ENCODE results near the gene ATP6V1E1.

The ATP6V1E1 gene

GRCh38 chr22:17633998-17634323 lies 5.4 kb upstream of the ATP6V1E1 start:
- no peak for DNase-seq (ENCODE audit: low read depth)

GRCh38 chr22:17633217-17633997 lies 4.9 kb upstream of the ATP6V1E1 start:
- DNase-seq (ENCODE audit: low read depth): no peak

- no peak for DNase-seq (ENCODE audit: low read depth)
Observed at GRCh38 chr22:17631076-17631565, 2.6 kb upstream of the ATP6V1E1 start.

GRCh38 chr22:17629641-17630040 lies 1.1 kb upstream of the ATP6V1E1 start:
- DNase-seq (ENCODE audit: low read depth): no peak

DNA sequence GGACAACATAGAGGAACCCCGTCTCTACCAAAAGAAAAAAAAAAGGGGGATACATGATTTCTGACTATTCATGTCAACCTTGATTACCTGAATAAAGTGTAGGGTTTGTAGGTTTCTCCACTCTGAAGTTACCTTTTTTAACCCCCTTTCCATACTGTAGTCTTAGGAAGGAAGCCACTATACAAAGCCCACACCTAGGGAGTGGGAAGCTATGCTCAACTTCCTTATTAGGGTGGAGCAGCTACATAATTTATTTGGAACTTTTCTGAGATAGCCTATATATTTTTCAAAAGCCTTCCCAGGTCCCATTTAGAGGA lies 582 bp upstream of the ATP6V1E1 start:
- DNase-seq (ENCODE audit: low read depth): no peak

DNA sequence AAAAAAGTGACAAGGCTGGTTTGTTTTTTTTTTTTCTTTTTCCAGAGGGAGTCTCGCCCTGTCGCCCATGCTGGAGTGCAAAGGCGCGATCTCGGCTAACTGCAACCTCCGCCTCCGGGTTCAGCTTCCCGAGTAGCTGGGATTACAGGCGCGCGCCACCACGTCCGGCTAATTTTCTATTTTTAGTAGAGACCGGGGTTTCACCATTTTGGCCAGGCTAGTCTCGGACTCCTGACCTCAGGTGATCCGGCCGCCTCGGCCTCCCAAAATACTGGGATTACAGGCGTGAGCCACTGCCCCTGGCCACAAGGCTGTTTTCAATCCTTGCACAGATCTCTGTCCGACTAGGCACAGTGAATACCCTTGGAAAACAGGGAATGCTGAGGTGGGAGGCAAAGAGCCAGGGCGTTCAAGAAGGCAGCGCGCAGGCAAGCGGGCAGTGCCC lies 566 bp downstream of the ATP6V1E1 start:
- no peak for DNase-seq (ENCODE audit: low read depth)

DNA sequence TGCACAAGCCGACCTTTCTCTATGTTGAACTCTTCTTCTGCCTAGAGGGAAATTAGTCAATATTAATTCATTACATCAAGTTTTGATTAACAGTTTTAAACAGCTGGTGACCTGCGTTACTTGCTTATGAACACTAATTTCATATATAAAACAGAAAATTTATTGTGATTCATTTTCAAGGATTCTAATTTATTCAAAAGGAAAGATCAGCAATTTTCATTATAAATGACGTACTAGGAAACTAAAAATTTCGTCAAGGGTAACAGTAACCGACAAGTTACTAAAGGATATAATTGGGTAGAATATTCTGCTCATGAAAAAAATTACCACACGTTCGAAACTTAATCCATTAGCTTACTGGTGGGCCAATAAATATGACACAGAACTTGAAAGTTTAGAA lies 15.3 kb downstream of the ATP6V1E1 start:
- no peak for DNase-seq (ENCODE audit: low read depth)

- no peak for DNase-seq (ENCODE audit: low read depth)
Observed at GRCh38 chr22:17612057-17612456, 16.5 kb downstream of the ATP6V1E1 start.

GRCh38 chr22:17607891-17608521 lies 20.5 kb downstream of the ATP6V1E1 start:
- DNase-seq (ENCODE audit: low read depth): no peak

DNA sequence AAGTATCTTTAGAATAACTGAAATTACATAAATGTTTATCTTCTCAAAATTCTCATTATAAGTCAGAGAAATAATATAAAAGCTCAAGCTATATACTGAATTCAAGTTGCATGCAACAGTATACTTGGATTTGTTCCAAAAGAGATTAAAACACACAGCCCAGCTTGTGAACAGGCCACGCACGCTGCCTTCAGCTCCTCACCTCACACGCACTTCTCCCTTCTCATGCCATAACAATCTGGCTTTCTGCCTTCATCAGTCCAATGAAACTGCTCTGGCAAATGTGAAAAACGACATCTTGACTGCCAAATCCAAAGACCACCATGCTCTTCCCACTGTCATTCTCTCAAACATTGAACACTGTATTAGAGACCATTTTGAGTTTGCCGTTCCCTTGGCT lies 22.1 kb downstream of the ATP6V1E1 start:
- no peak for DNase-seq (ENCODE audit: low read depth)

DNA sequence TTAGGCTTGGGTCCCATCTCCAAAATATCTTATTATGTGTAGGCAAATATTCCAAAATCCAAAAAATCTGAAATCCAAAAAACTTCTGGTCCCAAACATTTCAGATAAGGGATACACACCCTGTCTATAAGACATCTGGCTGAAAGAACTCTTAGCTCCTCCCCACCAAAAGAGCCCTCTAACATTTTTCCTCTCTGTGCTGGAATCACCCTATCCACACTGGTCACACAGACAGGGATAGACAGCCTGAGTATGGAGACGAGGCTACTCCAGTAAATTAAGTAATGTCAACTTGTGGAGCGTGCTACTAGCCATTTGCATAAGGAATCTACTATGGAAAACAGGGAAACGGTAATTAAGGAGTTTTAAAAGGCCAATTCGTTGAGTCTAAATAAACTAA lies 24.9 kb downstream of the ATP6V1E1 start:
- DNase-seq (ENCODE audit: low read depth): no peak

DNA sequence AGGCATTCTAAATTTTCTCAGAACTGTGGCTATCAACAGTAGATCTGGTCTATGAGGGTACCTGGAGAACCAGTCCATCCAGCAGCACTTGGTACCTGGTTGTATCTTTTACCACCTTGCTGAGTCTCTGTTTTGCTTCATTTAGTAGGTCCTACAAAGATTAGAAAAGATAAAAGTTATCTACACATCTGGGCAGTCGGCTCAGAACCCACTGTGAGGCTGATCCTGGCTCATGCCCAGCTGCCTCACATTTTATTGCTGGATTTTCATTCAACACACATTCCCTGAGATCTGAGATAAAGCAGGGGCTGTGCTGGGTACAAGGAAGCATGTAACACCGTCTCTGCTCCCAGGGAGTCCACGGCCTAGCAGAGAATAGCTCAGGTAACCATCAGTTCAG lies 27.5 kb downstream of the ATP6V1E1 start:
- DNase-seq (ENCODE audit: low read depth): no peak

- DNase-seq (ENCODE audit: low read depth): no peak
Observed at GRCh38 chr22:17598318-17598717, 30.2 kb downstream of the ATP6V1E1 start.

DNA sequence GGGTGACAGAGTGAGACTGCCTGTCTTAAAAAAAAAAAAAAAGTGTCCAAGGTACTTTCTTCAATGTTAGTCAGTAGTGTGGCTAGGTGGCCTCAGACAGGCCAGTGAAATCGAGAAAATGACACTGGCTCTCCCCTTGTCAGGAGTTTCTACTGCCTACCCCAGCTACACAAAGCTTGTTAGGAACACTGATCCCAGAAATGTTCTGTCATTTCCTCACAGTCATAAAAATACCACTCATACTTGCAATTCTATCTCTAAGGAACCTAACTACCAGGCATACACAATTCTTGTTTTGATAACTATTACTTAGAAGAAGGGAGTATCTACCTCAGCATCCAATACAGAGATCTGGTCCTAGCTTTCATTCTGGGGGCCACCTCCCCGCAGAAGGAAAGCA lies 31.3 kb downstream of the ATP6V1E1 start:
- no peak for DNase-seq (ENCODE audit: low read depth)

GRCh38 chr22:17596226-17596625 lies 32.3 kb downstream of the ATP6V1E1 start:
- DNase-seq (ENCODE audit: low read depth): no peak

GRCh38 chr22:17592201-17592600 lies 36.3 kb downstream of the ATP6V1E1 start:
- DNase-seq (ENCODE audit: low read depth): no peak

- DNase-seq (ENCODE audit: low read depth): no peak
Observed at GRCh38 chr22:17590586-17590985, 38.0 kb downstream of the ATP6V1E1 start.

- no peak for DNase-seq (ENCODE audit: low read depth)
Observed at GRCh38 chr22:17589810-17590375, 38.7 kb downstream of the ATP6V1E1 start.

- no peak for DNase-seq (ENCODE audit: low read depth)
Observed at GRCh38 chr22:17588606-17589005, 39.9 kb downstream of the ATP6V1E1 start.

DNA sequence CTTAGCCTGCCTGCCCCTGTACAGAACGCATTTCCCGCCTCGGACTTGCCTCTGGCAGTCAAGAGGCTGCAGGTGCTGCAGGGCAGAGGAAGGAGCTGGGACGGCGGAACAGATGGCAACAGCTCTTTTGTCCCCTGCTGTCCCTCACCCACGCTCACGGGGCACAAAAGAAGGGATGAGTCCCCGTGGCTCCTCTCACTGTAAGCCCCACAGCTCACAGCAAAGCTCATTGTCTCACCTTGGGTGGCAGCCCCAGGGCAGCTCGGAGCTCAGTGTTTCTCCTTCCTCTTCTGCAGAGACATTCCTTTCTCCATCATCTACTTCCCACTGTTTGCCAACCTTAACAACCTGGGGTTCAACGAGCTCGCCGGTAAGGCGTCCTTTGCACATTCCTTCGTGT lies 40.9 kb downstream of the ATP6V1E1 start:
- no peak for DNase-seq (ENCODE audit: low read depth)

DNA sequence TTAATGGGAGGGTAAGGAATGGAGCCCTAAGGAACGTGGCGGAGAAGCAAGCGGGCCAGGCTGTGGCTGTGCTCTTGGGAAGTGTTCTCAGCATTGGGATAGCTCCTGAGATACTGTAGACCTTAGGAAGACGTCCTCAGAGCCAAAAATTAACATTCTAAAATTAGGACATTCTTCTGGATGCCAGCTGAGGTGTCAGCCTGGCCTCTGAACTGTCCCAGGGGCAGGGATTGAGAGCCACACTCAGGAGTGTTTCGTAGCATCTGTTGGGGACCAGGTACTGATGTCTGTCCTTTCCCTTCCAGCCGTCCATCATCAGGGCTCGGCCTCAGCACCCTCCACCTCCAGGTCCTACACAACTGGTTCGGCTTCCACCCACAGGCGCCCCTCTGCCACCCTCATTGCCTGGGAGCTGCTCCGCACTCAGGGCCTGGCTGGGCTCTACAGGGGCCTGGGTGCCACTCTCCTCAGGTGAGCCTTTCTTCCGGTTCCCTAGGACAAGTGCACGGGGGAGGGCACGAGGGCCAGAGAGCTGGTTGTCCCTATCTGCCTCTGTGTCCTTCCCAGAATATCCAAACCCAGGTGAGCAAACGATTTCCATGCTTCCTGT lies 41.6 kb downstream of the ATP6V1E1 start:
- no peak for DNase-seq (ENCODE audit: low read depth)

GRCh38 chr22:17583151-17583550 lies 45.4 kb downstream of the ATP6V1E1 start:
- DNase-seq (ENCODE audit: low read depth): no peak

GRCh38 chr22:17581631-17582030 lies 46.9 kb downstream of the ATP6V1E1 start:
- no peak for DNase-seq (ENCODE audit: low read depth)
